Activated naive CD4-positive, alpha-beta T cell treated with anti-CD3 and anti-CD28 coated beads, Interleukin-2, amount 50 U/mL, for 72 hours (primary cell): ENCODE measurements around the gene KIF1A. TPM values are rescaled to one million over a fixed set of nuclear protein-coding genes. Genes with fewer than 3 reads are reported as not detected.
"Not testable (repeated sequence)": the region's sequence is repeated elsewhere in the genome, so short reads cannot be mapped to it uniquely, and the experiment has no call there.

Experiments used
- ATAC-seq, 2 donors: fragments of 150-1000 bp; cut with Tn5 transposase; 2 replicates each; pipeline ENCODE4 v1.10.0; 2021; ENCODE audit warnings: mild to moderate bottlenecking in 2 of 2, moderate library complexity in 2 of 2
- DNase-seq, 2 donors: peaks; one replicate each; pipeline ENCODE4 v3.0.0; 2021 to 2022; ENCODE audit warnings: low spot score in 2 of 2
- H3K27ac Mint-ChIP-seq, 2 donors: one replicate each; pipeline ENCODE4 v1.8.0; 2022; ENCODE audit warnings: mild to moderate bottlenecking in 2 of 2, mixed read lengths in 2 of 2
- H3K36me3 Mint-ChIP-seq, 2 donors: one replicate each; pipeline ENCODE4 v1.8.0; 2022; ENCODE audit warnings: mixed read lengths in 2 of 2
- H3K9me3 Mint-ChIP-seq, 2 donors: one replicate each; pipeline ENCODE4 v1.8.0; 2022; ENCODE audit warnings: mixed read lengths in 2 of 2
- total RNA-seq, 2 donors: library from RNA; stranded (reverse); gene quantifications; one replicate each; pipeline ENCODE4 v1.2.3, GENCODE V29; 2022

The KIF1A gene
- total RNA-seq, 2 donors from 2014 or later = 2.1 to 6.6 TPM

GRCh38 chr2:240787521-240788472 is 32.2 kb downstream of the KIF1A start:
- DNase-seq = peak in 1 of 2 donors; percentile 50
- no peaks in the 10 kb centered on the region for H3K9me3 Mint-ChIP-seq
- H3K36me3 Mint-ChIP-seq = no peaks in the 10 kb centered on the region
- H3K27ac Mint-ChIP-seq = no peak overlapping the region
- no peak for ATAC-seq

GRCh38 chr2:240786871-240787311 is 33.1 kb downstream of the KIF1A start:
- no peak for ATAC-seq
- no peaks in the 10 kb centered on the region for H3K36me3 Mint-ChIP-seq
- no peak overlapping the region for H3K27ac Mint-ChIP-seq

GRCh38 chr2:240786355-240786841 is 33.6 kb downstream of the KIF1A start:
- Mint-ChIP-seq H3K27ac (no peak overlapping the region), H3K36me3 (no peaks in the 10 kb centered on the region), H3K9me3 (no peaks in the 10 kb centered on the region)
- no peak for ATAC-seq
- DNase-seq = no peak

More at GRCh38 chr2:240786871-240787311, 33.1 kb downstream of the KIF1A start:
- DNase-seq = peak in 1 of 2 donors; percentile 40
- no peaks in the 10 kb centered on the region for H3K9me3 Mint-ChIP-seq

- DNase-seq = peak in 1 of 2 donors; percentile 52
- no peaks in the 10 kb centered on the region for H3K9me3 Mint-ChIP-seq
Measured at GRCh38 chr2:240785424-240786335, 34.3 kb downstream of the KIF1A start.

GRCh38 chr2:240784629-240785423 is 35.2 kb downstream of the KIF1A start:
- no peaks in the 10 kb centered on the region for H3K9me3 Mint-ChIP-seq
- DNase-seq (peak in 1 of 2 donors; percentile 33), ATAC-seq (no peak)
- H3K27ac Mint-ChIP-seq = no peak overlapping the region
- no peaks in the 10 kb centered on the region for H3K36me3 Mint-ChIP-seq

More at GRCh38 chr2:240785424-240786335, 34.3 kb downstream of the KIF1A start:
- ATAC-seq = no peak
- Mint-ChIP-seq H3K36me3 (no peaks in the 10 kb centered on the region), H3K27ac (peak overlapping the region in 1 of 2 donors; percentile 36)

GRCh38 chr2:240783819-240784621 is 36.0 kb downstream of the KIF1A start:
- no peaks in the 10 kb centered on the region for H3K9me3 Mint-ChIP-seq
- ATAC-seq (no peak), DNase-seq (no peak)
- H3K27ac Mint-ChIP-seq = no peak overlapping the region
- H3K36me3 Mint-ChIP-seq = no peaks in the 10 kb centered on the region

GRCh38 chr2:240782886-240783818 is 36.9 kb downstream of the KIF1A start:
- no peaks in the 10 kb centered on the region for H3K36me3 Mint-ChIP-seq
- DNase-seq (no peak), ATAC-seq (no peak)
- no peak overlapping the region for H3K27ac Mint-ChIP-seq
- no peaks in the 10 kb centered on the region for H3K9me3 Mint-ChIP-seq

- ATAC-seq = no peak
- Mint-ChIP-seq H3K9me3 (no peaks in the 10 kb centered on the region), H3K36me3 (no peaks in the 10 kb centered on the region), H3K27ac (no peak overlapping the region)
- DNase-seq = no peak
Measured at GRCh38 chr2:240782221-240782885, 37.7 kb downstream of the KIF1A start.

GRCh38 chr2:240781471-240782220 is 38.4 kb downstream of the KIF1A start:
- Mint-ChIP-seq H3K36me3 (no peaks in the 10 kb centered on the region), H3K27ac (no peak overlapping the region), H3K9me3 (no peaks in the 10 kb centered on the region)
- DNase-seq = no peak
- ATAC-seq = no peak

GRCh38 chr2:240780023-240780700 is 39.9 kb downstream of the KIF1A start:
- DNase-seq (no peak), ATAC-seq (no peak)
- Mint-ChIP-seq H3K36me3 (no peaks in the 10 kb centered on the region), H3K27ac (no peak overlapping the region), H3K9me3 (no peaks in the 10 kb centered on the region)

- not testable (repeated sequence) for H3K27ac Mint-ChIP-seq, DNase-seq, H3K36me3 Mint-ChIP-seq, H3K9me3 Mint-ChIP-seq, ATAC-seq
Measured at GRCh38 chr2:240779250-240779832, 40.7 kb downstream of the KIF1A start.

GRCh38 chr2:240778426-240778825 is 41.6 kb downstream of the KIF1A start:
- Mint-ChIP-seq H3K9me3 (no peaks in the 10 kb centered on the region), H3K36me3 (no peaks in the 10 kb centered on the region), H3K27ac (no peak overlapping the region)
- no peak for DNase-seq
- no peak for ATAC-seq
